NCI-H748 (cell line): Measurements from ENCODE around the gene ART1.
"Not testable (repeated sequence)": the region's sequence is repeated elsewhere in the genome, so short reads cannot be mapped to it uniquely, and the experiment has no call there.

Experiments
- DNase-seq: peaks from one replicate; lab custom pipeline; 2025; ENCODE audit not compliant: unreplicated experiment; lab: John Stamatoyannopoulos, UW

The ART1 gene

GRCh38 chr11:3632070-3632660 is 12.8 kb upstream of the ART1 start:
- no peak for DNase-seq

GRCh38 chr11:3635641-3636375 is 9.1 kb upstream of the ART1 start:
- no peak for DNase-seq

- no peak for DNase-seq
Measured at GRCh38 chr11:3637201-3637600, 7.7 kb upstream of the ART1 start.

GRCh38 chr11:3638513-3638912 is 6.4 kb upstream of the ART1 start:
- DNase-seq = no peak

GRCh38 chr11:3639841-3640240 is 5.1 kb upstream of the ART1 start:
- no peak for DNase-seq

- no peak for DNase-seq
Measured at GRCh38 chr11:3641191-3641590, 3.7 kb upstream of the ART1 start.

GRCh38 chr11:3641701-3642070 is 3.2 kb upstream of the ART1 start, which contains the start of gene ART5:
Gene ART5 (minus strand): TSS chr11:3641992. CDS start chr11:3641862, 130 bp downstream.
- DNase-seq = peak; percentile 60

GRCh38 chr11:3642071-3642951 is 2.6 kb upstream of the ART1 start:
- peak; percentile 91 for DNase-seq

GRCh38 chr11:3643102-3643546 is 1.8 kb upstream of the ART1 start:
- not testable (repeated sequence) for DNase-seq

GRCh38 chr11:3645552-3645951 is 624 bp downstream of the ART1 start:
- no peak for DNase-seq

- DNase-seq = not testable (repeated sequence)
Measured at GRCh38 chr11:3648843-3649242, 3.9 kb downstream of the ART1 start.

- DNase-seq = not testable (repeated sequence)
Measured at GRCh38 chr11:3649374-3649773, 4.4 kb downstream of the ART1 start.

- DNase-seq = not testable (repeated sequence)
Measured at GRCh38 chr11:3652514-3652913, 7.6 kb downstream of the ART1 start.

- no peak for DNase-seq
Measured at GRCh38 chr11:3655547-3655946, 10.6 kb downstream of the ART1 start.

GRCh38 chr11:3657331-3657730 is 12.4 kb downstream of the ART1 start:
- not testable (repeated sequence) for DNase-seq

- no peak for DNase-seq
Measured at GRCh38 chr11:3658252-3658651, 13.3 kb downstream of the ART1 start.

GRCh38 chr11:3659595-3660515 is 14.9 kb downstream of the ART1 start:
- DNase-seq = peak; percentile 65

GRCh38 chr11:3660960-3661359 is 16.0 kb downstream of the ART1 start:
- no peak for DNase-seq

GRCh38 chr11:3662856-3663255 is 17.9 kb downstream of the ART1 start:
- no peak for DNase-seq

GRCh38 chr11:3664032-3664630 is 19.2 kb downstream of the ART1 start:
- DNase-seq = no peak
